ENCODE results near the gene R3HDM2.

GRCh38 chr12:57332646-57333312 is 98.1 kb downstream of the R3HDM2 start:
- TF ChIP-seq, protein P1, sequence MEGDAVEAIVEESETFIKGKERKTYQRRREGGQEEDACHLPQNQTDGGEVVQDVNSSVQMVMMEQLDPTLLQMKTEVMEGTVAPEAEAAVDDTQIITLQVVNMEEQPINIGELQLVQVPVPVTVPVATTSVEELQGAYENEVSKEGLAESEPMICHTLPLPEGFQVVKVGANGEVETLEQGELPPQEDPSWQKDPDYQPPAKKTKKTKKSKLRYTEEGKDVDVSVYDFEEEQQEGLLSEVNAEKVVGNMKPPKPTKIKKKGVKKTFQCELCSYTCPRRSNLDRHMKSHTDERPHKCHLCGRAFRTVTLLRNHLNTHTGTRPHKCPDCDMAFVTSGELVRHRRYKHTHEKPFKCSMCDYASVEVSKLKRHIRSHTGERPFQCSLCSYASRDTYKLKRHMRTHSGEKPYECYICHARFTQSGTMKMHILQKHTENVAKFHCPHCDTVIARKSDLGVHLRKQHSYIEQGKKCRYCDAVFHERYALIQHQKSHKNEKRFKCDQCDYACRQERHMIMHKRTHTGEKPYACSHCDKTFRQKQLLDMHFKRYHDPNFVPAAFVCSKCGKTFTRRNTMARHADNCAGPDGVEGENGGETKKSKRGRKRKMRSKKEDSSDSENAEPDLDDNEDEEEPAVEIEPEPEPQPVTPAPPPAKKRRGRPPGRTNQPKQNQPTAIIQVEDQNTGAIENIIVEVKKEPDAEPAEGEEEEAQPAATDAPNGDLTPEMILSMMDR (conservative IDR thresholded peaks at IDR 0.05; ENCODE audit: low read depth, low read length): no peak
- no peak for TF ChIP-seq EZH2 (IDR thresholded peaks at IDR 0.05; ENCODE audit: borderline replicate concordance, low read depth, low read length, poor library complexity, severe bottlenecking)

Measured in A673 (cell line).